Endothelial cell of umbilical vein (primary cell): Measurements from ENCODE around the gene ANKRD13D. TPM values are rescaled to one million over a fixed set of nuclear protein-coding genes. Genes with fewer than 3 reads are reported as not detected.

Source experiments
- BruUV-seq: library from RNA; stranded (reverse); fragments of 400-500 nt; replicated peaks from 2 replicates; lab custom pipeline; 2021; lab: Mats Ljungman, UMichigan
- CTCF ChIA-PET: fragments of 300-600, 350-600 bp; sonication (Branson Sonifier 250); formaldehyde crosslinking; loops from one replicate; lab custom pipeline; 2021; ENCODE audit warnings: antibody characterized with exemption, inconsistent platforms; lab: Charles Lee
- POLR2A ChIA-PET: fragments of 300-600, 350-600 bp; sonication (Branson Sonifier 250); formaldehyde crosslinking; loops from one replicate; lab custom pipeline; 2021; ENCODE audit warnings: antibody characterized with exemption, inconsistent platforms; lab: Charles Lee
- DNase-seq: peaks from one replicate; pipeline ENCODE4 v3.0.0-alpha.2; 2011; ENCODE audit warnings: low read depth, low spot score
- FAIRE-seq: peaks from 2 replicates; lab custom pipeline; 2011; peaks lifted over from hg19 to GRCh38; lab: Jason Lieb, UNC
- H2AFZ ChIP-seq: 2 replicates; pipeline ENCODE4 v1.6.0; 2012; ENCODE audit warnings: low read depth, low read length, control low read depth, inconsistent platforms
- H3K27ac ChIP-seq: 2 replicates; pipeline ENCODE4 v1.5.1; 2011; ENCODE audit warnings: low read depth, mild to moderate bottlenecking, control low read depth, low read length, moderate library complexity; ENCODE audit not compliant: insufficient read depth
- H3K27me3 ChIP-seq, 2 experiments: 2 replicates each; pipeline versions ENCODE4 v1.6.0 to v1.6.1; 2011; ENCODE audit warnings: low read length in 2 of 2, mixed read lengths in 1 of 2; ENCODE audit not compliant: control insufficient read depth in 2 of 2, insufficient read depth in 2 of 2
- H3K36me3 ChIP-seq, 2 experiments: 2 replicates in 1 of 2; 3 replicates in 1 of 2; pipeline ENCODE4 v1.5.1; 2011; ENCODE audit warnings: low read length in 2 of 2, mild to moderate bottlenecking in 1 of 2, moderate library complexity in 1 of 2; ENCODE audit not compliant: control insufficient read depth in 2 of 2, insufficient read depth in 2 of 2; ENCODE audit errors: extremely low read depth in 1 of 2
- H3K4me1 ChIP-seq: 3 replicates; pipeline ENCODE4 v1.5.1; 2011; ENCODE audit warnings: mild to moderate bottlenecking, low read length; ENCODE audit not compliant: control insufficient read depth, insufficient read depth; ENCODE audit errors: extremely low read depth
- H3K4me2 ChIP-seq: 2 replicates; pipeline ENCODE4 v1.6.1; 2011; ENCODE audit warnings: low read length, control low read depth, mixed read lengths; ENCODE audit not compliant: insufficient read depth
- H3K4me3 ChIP-seq, 3 experiments: fragments of 200-600 bp in 1 of 3; sonication (generic), shearing (Covaris generic) in 1 of 3; replicated peaks in 1 of 3; 2 replicates each; pipeline ENCODE4 v1.5.1; 2011 to 2016; ENCODE audit warnings: control low read depth in 3 of 3, low read length in 3 of 3, mild to moderate bottlenecking in 2 of 3, inconsistent platforms in 1 of 3, low read depth in 1 of 3, moderate library complexity in 1 of 3; ENCODE audit not compliant: insufficient read depth in 1 of 3
- H3K79me2 ChIP-seq: 2 replicates; pipeline ENCODE4 v1.6.0; 2012; ENCODE audit warnings: low read length, inconsistent platforms; ENCODE audit not compliant: control insufficient read depth, insufficient read depth
- H3K9ac ChIP-seq: replicated peaks from 2 replicates; pipeline ENCODE3; 2011; ENCODE audit warnings: low read length, control low read depth; ENCODE audit not compliant: insufficient read depth; ENCODE audit errors: extremely low read depth
- H3K9me1 ChIP-seq: replicated peaks from 3 replicates; pipeline ENCODE4 v1.6.0; 2011; ENCODE audit warnings: mild to moderate bottlenecking, low read length; ENCODE audit not compliant: control insufficient read depth, insufficient read depth; ENCODE audit errors: extremely low read depth
- H3K9me3 ChIP-seq: replicated peaks from 2 replicates; pipeline ENCODE4 v1.5.1; 2012; ENCODE audit warnings: low read length, inconsistent platforms; ENCODE audit not compliant: control insufficient read depth, insufficient read depth
- H4K20me1 ChIP-seq: replicated peaks from 2 replicates; pipeline ENCODE3; 2011; ENCODE audit warnings: mild to moderate bottlenecking, low read length; ENCODE audit not compliant: control insufficient read depth, insufficient read depth; ENCODE audit errors: extremely low read depth
- CTCF ChIP-seq, 2 donors: IDR thresholded peaks; 1 replicate in 1 of 2; 2 replicates in 1 of 2; pipeline ENCODE4 v1.5.1; 2011; ENCODE audit warnings: low read length in 2 of 2, mild to moderate bottlenecking in 2 of 2, moderate library complexity in 2 of 2, control low read depth in 1 of 2, inconsistent platforms in 1 of 2, low read depth in 1 of 2; ENCODE audit not compliant: insufficient read depth in 1 of 2; ENCODE audit errors: extremely low read depth in 1 of 2
- EZH2 ChIP-seq: IDR thresholded peaks from 2 replicates; pipeline ENCODE4 v1.6.1; 2012; ENCODE audit warnings: borderline replicate concordance, low read depth, mild to moderate bottlenecking, moderate library complexity, low read length, inconsistent platforms; ENCODE audit not compliant: severe bottlenecking
- FOS ChIP-seq: IDR thresholded peaks from 2 replicates; pipeline ENCODE4 v1.6.1; 2011; ENCODE audit warnings: mild to moderate bottlenecking, low read length, moderate library complexity, borderline replicate concordance; ENCODE audit not compliant: insufficient read depth
- GATA2 ChIP-seq: IDR thresholded peaks from 2 replicates; pipeline ENCODE4 v1.7.0; 2011; ENCODE audit warnings: low read depth, mild to moderate bottlenecking, moderate library complexity, mixed read lengths, low read length; ENCODE audit not compliant: insufficient read length, insufficient read depth
- JUN ChIP-seq: IDR thresholded peaks from 2 replicates; pipeline ENCODE4 v1.6.1; 2011; ENCODE audit warnings: borderline replicate concordance, low read depth; ENCODE audit not compliant: insufficient read length, insufficient read depth
- MAX ChIP-seq: IDR thresholded peaks from 2 replicates; pipeline ENCODE4 v1.6.1; 2011; ENCODE audit not compliant: insufficient read depth, insufficient read length
- MYC ChIP-seq: IDR thresholded peaks from one replicate; pipeline ENCODE4 v1.6.1; 2011; ENCODE audit warnings: mild to moderate bottlenecking, low read depth, low read length
- POLR2AphosphoS5 ChIP-seq: IDR thresholded peaks from 2 replicates; pipeline ENCODE4 v1.6.1; 2012; ENCODE audit warnings: low read depth, mild to moderate bottlenecking, control low read depth, low read length, moderate library complexity; ENCODE audit not compliant: insufficient read depth
- dilution Hi-C: fragments of 300-500 bp; cut with MboI; formaldehyde crosslinking; loops from one replicate; pipeline ENCODE4 v1.15.0; 2019; ENCODE audit warnings: low sequenced_read_pairs; ENCODE audit not compliant: extremely low pct_ligation_motif_present
- intact Hi-C: fragments of 100-400 bp; cut with micrococcal nuclease; formaldehyde crosslinking; loops from one replicate; pipeline ENCODE4 v1.10.0; 2022
- polyA plus RNA-seq, 4 experiments: library from polyadenylated mRNA; depleted of rRNA in 3 of 4; stranded (reverse) in 3 of 4; unstranded in 1 of 4; fragments of >200 nt; gene quantifications; 2 replicates each; pipeline versions ENCODE4 v1.2.1 to v1.2.3, GENCODE V29; 2011 to 2012; ENCODE audit warnings: missing spikeins in 1 of 4
- total RNA-seq: library from RNA; stranded (reverse); gene quantifications from 2 replicates; pipeline ENCODE4 v1.2.3, GENCODE V29; 2021

Gene ANKRD13D
- total and polyA plus RNA-seq, 2 donors (not counting 3 experiments of a cell fraction or from before 2014, with no cell fraction given): 43.5 to 57.5 TPM

- FAIRE-seq (no peak), DNase-seq (no peak)
- peaks cover 71 to 72% of the 10 kb centered on the region in 2 experiments for H3K36me3 ChIP-seq
- no peak overlapping the region for H3K4me2 ChIP-seq
- H4K20me1 ChIP-seq: no peaks in the 10 kb centered on the region
- no peak overlapping the region for H2AFZ ChIP-seq
- no peak overlapping the region for H3K4me3 ChIP-seq
- ChIA-PET CTCF (interaction anchor here (0.6 to 2.8 kb wide), 6 partner anchors 10 to 171 kb away, joined by 3 to 16 read pairs (median 4); no protein-coding TSS in a partner anchor), POLR2A (no interaction called here)
- TF ChIP-seq MAX: no peak
- TF ChIP-seq POLR2AphosphoS5: peak; percentile 12
- no peak for TF ChIP-seq MYC
- no peak for TF ChIP-seq JUN
- no peak for TF ChIP-seq FOS
- TF ChIP-seq GATA2: no peak
- no peak overlapping the region for H3K9ac ChIP-seq
- no peaks in the 10 kb centered on the region for H3K4me1 ChIP-seq
- H3K9me1 ChIP-seq: no peaks in the 10 kb centered on the region
- no peaks in the 10 kb centered on the region for H3K27me3 ChIP-seq
- H3K9me3 ChIP-seq: no peaks in the 10 kb centered on the region
- no peak overlapping the region for H3K27ac ChIP-seq
- no peaks in the 10 kb centered on the region for H3K79me2 ChIP-seq
- no TSS peak for BruUV-seq
- intact Hi-C loops (no loop called here), dilution Hi-C loops (no loop called here)
Observed at GRCh38 chr11:67251841-67252240, 37.3 kb upstream of the ANKRD13D start.

GRCh38 chr11:67252831-67253239, 36.3 kb upstream of the ANKRD13D start:
- Histone ChIP-seq H3K27ac (no peak overlapping the region), H3K79me2 (no peaks in the 10 kb centered on the region), H3K36me3 (peaks cover 70 to 71% of the 10 kb centered on the region in 2 experiments), H3K4me2 (no peak overlapping the region), H3K27me3 (no peaks in the 10 kb centered on the region), H3K9me1 (no peaks in the 10 kb centered on the region), H3K9me3 (no peaks in the 10 kb centered on the region), H2AFZ (no peak overlapping the region), H3K9ac (no peak overlapping the region), H4K20me1 (no peaks in the 10 kb centered on the region), H3K4me3 (no peak overlapping the region), H3K4me1 (no peaks in the 10 kb centered on the region)
- peak; percentile 44 for DNase-seq
- no TSS peak for BruUV-seq
- intact Hi-C loops (no loop called here), dilution Hi-C loops (no loop called here)
- TF ChIP-seq CTCF (IDR thresholded peaks at IDR 0.05; ENCODE audit: extremely low read depth in 1 of 2, insufficient read depth in 1 of 2, low read depth in 1 of 2, low read length in 2 of 2) (peak; percentile 20 to 47), POLR2AphosphoS5 (no peak), EZH2 (no peak)
- ChIA-PET CTCF (interaction anchor here (1.3 to 2.8 kb wide), 5 partner anchors 10 to 130 kb away, joined by 3 to 30 read pairs (median 6); no protein-coding TSS in a partner anchor), POLR2A (interaction anchor here (1.0 kb wide), 1 partner anchor 9 kb away, joined by 3 read pairs; no protein-coding TSS in a partner anchor)
- FAIRE-seq: peak; percentile 83
